Stimulated activated CD8-positive, alpha-beta memory T cell treated with anti-CD3 and anti-CD28 coated beads, Interleukin-12 subunit alpha, Interleukin-12 subunit beta, amount 100 ng/mL, for 24 hours (primary cell): ENCODE measurements around the gene AKAP13.
"Not testable (repeated sequence)": the region's sequence is repeated elsewhere in the genome, so short reads cannot be mapped to it uniquely, and the experiment has no call there.

Experiments used
- DNase-seq: peaks from one replicate; pipeline ENCODE4 v3.0.0-alpha.2; 2020; ENCODE audit errors: extremely low read depth

Gene AKAP13

DNA sequence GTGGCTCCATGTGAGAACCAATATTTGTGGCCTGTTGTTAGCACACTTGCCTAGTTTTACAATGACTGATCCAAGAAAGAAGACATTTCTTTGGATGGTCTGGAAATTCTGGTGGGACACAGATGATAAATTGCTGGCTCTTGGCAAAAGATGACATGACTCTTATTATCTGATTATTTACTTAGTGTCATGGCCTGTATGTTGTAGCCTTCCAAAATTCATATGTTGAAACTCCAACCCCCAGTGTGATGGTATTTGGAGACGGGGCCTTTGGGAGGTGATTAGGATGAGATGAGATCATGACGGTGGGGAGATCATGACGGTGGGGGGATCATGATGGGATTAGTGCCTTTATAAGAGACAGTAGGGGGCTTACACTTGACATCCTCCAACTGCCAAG lies 30.0 kb upstream of the AKAP13 start:
- no peak for DNase-seq

DNA sequence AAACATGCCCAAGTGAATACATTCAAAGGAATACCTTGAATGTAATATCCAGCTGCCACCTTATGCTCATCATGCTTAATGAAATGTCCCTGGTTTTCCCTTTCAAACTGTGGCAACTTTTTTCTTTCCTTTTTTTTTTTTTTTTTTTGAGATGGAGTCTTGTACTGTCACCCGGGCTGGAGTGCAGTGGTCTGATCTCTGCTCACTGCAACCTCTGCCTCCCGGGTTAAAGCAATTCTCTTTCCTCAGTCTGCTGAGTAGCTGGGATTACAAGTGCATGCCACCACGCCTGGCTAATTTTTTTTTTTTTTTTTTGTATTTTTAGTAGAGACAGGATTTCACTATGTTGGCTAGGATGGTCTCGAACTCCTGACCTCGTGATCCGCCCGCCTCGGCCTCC lies 28.9 kb upstream of the AKAP13 start:
- DNase-seq: not testable (repeated sequence)

DNA sequence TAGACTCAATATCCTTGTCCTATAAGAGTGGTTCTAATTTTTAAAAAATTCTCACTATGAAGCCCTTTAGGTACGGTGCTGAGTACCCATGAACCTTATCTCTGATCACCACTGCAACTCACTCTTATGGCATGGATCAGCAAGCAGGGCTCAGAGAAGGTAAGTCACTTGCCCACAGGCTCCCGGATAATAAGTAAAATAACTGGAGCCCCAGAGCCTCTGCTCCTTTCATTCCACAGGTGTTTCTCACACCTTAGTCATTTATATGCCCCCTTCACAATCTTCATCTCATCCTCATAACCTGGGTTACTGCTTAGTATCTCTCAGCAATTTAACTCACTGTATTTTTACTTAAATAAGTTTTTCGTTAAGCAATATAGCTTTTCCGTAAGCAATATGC lies 28.4 kb upstream of the AKAP13 start:
- DNase-seq: no peak

DNA sequence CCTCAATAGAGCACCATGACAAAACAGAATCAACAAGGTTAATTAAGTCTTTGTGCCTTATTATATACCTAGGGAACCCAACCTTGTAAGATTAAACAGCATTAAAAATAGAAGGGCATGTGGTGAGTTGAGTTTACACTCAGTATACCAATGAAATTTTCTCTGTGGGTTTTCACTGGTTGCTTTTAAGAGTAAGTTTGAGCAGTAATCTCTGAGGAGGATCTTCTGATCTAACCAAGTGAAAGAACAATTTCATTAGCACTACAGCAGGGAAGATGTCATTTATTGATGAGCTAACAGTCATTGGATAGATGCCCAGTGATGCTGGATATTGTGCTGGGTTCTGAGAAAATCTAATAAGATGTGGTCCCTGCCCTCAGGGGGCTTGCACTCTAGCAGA lies 26.9 kb upstream of the AKAP13 start:
- no peak for DNase-seq

DNA sequence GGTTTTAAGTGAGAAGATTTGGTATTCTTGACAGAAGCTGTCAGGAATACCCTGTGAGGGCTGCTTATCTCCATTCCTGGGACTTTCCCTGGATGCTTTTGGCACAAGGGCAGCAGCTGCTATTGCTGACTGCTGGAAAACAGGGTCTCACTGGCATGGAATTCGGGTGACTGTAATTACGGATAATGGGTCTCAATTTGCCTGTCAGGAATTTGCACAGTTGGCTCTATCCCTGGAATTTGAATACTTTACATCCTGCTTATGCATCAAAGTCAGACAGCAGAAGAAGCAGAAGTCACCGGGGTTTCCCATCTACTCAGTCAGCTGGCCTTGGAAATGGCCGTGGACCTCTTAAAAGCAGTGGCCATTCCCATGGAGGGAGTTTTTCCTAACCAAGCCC lies 25.9 kb upstream of the AKAP13 start:
- no peak for DNase-seq

DNA sequence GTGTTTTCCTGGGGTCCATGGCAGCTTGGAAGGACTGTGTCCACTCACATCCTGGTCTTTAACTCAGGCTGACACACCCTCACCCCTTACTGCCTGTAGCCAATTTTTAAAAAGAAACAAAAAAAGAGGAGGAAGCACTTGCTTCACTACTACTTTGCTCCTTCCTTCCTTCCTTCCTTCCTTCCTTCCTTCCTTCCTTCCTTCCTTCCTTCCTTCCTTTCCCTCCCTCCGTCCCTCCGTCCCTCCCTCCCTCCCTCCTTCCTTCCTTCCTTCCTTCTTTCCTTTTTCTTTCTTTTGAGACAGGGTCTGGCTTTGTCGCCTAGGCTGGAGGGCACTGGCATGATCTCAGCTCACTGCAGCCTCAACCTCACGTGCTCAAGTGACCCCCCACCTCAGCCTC lies 25.5 kb upstream of the AKAP13 start:
- DNase-seq: no peak

DNA sequence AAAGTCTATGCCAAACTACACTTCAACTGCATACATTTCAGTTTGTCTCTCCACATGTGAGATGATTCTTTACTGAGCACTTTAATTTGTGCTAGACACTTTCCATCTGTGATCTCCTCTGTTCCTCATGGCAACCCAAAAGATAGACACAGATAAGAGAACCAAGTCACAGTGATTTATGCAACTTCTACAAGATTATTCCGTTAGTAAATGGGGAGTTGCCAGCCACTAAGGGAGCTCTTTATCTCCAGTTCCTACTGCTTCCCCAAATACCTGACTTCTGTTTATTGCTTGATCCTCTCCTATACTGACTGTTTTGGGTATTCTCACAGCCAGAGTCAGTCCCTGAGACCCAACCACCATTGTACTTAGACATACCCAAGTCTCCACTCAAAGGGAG lies 24.1 kb upstream of the AKAP13 start:
- no peak for DNase-seq

DNA sequence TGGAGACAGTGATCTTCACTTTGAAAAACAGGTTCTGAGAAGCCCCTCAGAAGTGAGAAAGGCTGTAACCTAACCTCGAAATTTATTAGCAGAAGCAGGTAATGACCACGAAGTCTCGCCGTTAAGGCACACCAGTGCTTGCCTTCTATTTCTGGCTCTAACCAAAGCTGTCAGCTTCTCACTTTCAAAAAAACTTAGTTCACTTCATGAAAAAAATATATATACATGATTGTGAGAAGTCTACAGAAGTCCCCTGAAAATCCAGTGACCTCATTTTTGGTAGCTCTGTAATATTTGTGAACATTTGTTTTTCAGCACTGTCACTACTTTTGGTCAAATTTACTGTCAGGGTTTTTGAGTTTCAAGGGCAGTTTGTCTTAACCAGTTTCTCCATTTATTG lies 19.1 kb upstream of the AKAP13 start:
- no peak for DNase-seq

DNA sequence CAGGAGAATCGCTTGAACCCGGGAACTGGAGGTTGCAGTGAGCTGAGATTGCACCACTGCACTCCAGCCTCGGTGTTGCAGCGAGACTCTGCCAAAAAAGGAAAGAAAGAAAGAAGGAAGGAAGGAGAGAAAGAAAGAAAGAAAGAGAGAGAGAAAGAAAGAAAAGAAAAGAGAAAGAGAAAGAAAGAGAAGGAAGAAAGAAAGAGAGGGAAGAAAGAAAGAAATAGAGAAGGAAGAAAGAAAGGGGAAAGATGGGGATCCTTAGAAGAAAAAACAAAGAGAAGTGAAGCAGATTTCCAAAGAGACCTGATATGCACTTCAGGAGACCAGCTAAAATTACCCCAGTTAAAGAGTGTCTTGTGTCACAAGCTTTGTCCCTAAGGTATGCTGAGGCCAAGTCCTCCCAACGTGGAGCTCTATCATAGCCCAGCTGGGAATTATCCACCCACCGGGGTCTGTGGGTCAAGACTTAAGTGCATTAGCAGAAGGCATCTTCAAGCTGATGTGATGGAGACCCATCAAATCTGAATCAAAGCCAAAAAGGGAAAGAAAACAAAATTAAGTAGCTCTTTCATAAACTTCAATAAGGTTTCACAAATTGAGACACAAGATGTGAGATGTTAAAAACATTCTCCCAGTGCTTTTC lies 17.8 kb upstream of the AKAP13 start:
- no peak for DNase-seq

DNA sequence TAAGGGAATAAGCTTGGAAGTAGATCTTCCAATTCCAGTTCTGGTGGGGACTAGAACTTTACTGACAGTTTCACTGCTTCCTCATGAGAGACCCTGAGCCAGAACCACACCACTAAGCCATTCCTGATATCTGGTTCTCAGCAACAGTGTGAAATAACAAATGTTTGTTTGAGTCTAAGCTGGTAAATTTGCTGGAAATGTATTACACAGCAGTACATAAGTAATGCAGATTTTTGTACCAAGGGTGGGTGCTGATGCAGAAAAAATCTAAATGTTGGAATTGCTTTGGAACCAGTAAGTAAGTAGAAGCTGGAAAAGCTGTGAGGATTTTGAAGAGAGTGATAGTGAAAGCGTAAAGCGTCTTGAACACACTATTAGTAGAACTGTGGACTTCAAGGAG lies 14.4 kb upstream of the AKAP13 start:
- DNase-seq: no peak

DNA sequence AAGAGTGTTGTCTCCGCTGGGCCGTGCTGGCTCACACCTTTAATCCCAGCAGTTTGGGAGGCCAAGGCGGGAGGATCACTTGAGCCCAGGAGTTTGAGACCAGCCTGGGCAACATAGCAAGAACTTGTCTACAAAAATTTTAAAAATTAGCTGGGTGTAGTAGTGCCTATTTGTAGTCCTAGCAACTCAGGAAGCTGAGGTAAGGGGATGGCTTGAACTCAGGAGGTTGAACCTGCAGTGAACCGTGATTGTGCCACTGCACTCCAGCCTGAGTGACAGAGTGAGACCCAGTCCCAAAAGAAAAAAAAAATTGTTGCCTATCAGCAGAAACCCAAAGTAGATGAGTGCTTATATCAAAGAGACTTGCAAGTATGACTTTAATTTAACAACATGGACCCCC lies 12.7 kb upstream of the AKAP13 start:
- DNase-seq: no peak

DNA sequence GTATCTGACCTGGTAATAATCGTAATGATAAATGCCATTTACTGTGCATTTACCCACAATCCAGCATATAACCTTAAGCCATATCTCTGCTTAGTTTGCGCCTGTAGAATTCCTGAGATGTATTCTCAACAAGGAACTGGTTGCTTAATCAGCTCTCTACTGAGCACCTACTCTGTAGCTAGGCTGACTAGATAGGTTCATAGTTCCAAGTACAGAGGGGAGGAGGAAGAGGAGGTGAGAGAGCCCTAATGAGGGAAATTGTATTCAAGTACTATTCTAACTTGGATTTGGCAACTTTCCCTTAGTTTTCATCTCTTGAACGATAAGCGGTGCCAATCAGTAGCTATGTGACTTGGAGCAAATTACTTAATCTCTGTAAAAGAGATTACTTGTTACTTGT lies 5.6 kb upstream of the AKAP13 start:
- no peak for DNase-seq

DNA sequence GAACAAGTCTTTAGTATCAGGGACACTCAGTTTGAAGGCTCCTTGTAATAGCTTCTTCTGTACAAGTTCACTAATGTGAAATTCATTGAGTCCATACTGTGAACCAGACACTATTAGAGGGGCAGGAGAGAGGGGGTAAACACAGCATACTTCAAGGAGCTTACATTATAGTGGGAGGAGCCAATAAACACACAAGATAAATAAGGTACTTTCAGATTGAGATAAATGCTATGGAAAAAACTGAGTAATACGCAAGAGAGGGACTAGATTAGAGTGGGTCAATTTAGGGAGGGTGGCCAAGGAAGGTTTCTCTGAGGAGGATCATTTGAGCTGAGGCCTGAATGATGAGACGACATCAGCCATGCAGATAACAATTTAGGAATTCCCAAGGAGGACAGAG lies 3.1 kb upstream of the AKAP13 start:
- DNase-seq: no peak

DNA sequence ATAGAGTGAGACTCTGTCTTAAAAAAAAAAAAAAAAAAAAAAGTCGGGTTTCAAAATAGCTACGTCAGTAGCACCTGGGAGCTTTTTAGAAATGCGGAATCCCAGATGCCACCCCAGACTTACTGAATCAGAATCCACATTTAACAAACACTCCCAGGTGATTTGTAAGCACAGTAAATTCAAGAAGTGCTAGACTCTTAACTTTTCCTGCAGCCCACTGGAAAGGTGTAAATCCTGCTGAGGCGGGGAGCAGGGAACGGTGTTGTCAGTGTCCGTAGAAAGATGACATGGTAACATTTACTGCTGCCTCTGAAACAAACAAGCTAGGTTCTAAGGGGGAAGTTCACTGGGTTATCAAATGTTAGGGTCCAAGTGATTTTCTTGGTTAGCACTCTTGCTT lies 2.4 kb upstream of the AKAP13 start:
- DNase-seq: no peak

DNA sequence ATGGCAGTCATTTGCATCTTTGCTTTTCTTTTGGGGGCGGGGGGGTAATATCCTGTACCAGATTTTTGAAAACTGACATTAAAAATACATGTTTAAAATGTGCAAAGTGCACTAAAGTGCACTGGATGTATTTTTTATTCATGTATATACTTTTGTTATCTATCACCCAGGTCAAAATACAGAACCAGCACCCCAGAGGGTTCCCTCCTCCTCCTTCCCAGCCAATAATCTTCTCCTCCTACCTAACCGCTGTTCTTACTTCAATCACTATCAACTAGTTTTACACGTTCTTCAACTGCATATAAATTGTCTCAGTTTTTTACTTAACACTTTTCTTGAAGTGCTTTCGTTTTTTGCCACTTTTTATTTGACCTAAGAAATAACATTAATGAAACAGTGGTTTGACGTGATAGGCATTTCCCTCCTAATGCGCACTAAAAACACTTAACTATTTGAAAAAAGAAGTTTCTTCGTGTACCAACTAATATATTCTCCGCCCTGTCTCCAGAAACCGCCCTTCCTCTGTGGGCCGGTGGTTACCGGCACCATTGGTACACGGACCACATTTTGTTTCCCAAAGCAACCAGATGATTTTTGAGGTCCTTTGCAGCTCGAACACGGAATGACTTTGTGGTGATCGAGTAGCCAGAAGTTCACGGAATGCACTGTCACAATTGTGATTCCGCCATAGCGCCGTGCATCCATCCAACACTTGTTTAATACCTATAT lies 836 bp upstream of the AKAP13 start:
- no peak for DNase-seq

DNA sequence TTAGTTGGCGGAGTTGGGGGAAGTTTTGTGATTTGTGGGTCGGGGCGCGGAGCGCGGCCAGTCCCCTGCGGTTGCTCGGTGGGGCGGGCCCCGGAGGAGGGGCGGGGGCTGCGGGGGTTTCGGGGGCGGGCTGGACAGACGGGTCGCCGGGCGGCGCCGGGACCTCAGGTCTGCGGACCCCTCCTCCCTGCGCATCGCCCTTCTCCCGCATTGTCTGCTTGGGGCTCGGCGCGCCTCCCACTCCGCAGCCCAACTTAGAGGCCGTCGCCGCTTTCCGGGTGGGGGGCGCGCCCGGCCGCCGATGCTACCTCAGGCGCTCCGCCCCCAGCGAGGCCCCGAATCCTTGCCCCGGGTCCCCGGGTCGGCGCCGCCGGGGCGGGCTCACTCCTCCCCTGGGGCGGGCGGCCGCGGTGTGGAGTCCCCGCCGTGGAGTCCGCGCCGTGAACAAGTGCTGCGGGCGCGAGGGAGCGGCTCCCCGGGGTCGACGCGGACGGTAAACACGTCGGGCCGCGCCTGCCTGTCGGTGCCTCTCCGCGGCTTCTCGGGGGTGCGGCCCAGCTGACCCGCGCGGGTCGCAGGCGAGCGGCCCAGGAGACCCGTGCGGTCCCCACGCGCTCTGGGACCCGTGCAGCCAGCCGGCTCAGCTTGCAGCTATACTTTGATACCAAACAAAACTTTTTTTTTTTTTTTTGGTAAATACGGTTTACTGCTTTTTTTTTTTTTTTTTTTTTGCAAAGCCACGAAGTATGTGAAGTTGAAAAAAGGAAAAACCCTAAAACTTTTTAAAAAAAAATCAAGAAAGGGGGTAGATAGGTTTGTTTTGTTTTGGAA lies 624 bp downstream of the AKAP13 start:
- DNase-seq: peak; percentile 27

DNA sequence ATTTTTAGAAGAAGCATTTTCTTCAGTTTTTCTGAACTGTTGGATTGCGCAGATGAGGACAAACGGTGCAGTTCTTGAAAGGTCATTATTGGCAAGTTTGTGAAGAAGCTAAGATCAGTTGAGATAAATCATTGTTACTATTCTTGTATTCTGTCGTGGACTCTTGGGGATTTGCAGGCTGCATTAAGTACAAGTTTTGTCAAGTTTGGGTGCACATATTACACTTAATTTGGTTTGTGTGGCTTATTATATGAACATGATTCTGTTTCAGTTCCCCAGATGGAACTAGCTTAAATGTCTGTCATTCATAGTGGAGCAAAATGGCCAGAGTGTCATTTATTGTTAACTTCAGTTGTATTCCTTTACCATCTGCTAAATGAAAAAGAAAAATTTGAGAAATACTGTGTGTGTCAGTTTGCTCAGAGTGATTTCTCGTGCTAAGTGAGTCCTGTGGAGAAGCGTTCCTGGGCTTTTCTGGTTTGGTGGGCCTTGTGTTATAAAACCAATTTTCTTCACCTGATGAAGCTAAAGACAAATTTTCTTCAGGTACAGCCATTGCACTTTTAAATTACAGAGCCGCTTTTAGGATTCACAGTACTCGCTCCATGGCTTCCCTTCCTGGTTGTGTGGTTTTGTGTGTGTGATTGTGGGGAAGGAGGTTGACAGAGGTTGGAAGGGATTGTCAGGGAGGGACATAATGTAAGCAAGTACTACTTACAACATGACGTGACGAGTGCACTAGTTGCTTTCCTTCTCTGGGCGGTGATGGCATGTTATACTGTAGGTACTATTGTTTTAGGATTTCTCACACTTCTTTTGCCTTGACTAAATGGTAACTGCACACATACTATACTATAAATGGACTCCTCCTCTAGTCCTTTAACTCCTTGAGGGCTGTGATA lies 1.7 kb downstream of the AKAP13 start:
- no peak for DNase-seq

DNA sequence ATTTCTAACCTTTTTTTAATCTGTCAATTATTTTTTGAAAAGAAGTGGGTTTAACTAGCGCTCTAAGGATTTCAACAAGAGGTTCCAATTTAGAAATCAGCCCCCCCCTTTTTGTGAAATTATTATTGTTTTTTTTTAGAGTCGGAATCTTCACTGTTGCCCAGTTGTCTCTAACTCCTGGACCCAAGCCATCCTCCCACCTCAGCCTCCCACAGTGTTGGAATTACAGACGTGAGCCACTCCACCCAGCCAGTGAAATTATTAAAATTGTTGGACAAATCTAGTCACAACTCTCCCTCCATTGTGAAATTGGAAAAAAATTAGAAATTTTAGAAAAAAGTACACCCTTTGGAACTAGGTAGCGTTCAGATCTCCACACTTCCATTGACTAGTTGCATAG lies 2.5 kb downstream of the AKAP13 start:
- no peak for DNase-seq

DNA sequence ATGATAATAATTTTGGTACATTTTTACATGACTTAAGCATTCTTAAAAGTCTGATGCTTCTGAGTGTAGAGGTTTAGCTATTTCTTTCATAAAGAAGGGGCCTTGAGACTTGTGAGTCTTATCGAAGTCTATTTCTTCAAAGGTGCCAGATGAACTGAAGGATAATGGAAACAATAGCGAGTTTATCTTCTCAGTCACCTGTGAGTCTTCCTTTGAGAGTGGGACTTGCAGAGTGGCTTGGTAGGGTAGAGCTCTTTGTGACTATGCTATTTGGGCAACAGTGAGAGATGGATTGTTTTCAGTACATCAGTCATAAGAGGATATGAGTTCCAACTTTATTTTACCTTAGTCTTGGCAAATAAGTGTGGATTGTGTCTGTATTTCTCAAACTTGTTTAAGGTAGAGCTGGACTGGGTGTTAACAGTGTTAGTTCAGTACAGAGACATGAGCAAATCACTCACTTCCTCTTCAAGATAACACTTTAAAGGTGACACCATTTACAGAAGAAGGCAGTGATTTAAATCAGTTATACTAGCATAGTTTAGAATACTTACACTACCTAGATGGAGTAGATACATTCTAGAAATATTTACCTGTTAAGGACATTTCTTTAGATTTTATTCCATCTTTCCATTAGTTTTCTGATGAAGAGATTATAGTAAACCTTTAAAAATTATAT lies 3.2 kb downstream of the AKAP13 start:
- no peak for DNase-seq

DNA sequence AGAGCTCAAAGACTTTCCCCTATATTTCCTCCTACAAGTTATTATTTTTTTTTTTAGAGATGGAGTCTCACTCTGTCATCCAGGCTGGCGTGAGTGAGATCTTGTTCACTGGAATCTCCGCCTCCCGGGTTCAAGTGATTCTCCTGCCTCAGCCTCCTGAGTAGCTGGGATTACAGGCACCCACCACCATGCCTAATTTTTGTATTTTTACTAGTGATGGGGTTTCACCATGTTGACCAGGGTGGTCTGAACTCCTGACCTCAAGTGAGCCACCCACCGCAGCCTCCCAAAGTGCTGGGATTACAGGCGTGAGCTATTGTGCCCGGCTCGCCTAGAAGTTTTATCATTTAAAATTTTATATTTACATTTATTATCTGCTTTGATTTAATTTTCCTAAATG lies 5.9 kb downstream of the AKAP13 start:
- no peak for DNase-seq

DNA sequence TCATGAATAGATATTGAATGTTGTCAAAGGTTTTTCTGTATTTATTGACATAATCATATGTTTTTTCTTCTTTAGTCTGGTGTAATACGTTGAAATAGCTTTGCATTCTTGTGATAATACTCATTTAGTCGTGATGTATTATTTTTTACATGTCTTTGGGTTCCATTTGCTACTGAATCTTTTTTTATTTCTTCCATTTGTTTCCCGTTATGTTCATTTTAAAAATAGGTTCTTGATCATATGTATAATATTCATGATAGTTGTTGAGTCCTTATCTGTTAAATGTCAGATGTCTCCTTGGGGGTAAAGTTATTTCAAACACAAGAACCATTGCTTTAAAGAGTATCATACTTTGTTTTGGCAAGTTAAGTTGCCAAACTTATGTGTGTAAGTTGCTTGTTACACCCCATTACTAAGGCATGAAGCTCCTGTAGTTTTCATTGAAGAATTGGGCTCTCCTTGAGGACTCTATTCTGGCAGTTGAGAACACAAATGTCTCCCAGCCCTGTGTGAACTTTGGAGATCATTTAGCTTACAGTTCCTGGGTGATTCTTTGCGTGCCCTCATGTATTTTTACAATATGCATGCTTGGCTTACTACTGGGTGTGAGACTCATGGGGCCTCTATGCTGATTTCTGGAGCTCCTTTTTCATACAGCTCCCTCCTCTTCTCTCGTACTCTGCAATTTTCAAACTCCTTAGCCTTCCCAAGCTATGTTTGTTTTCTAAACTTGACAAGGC lies 8.3 kb downstream of the AKAP13 start:
- DNase-seq: no peak
